GM21360 (cell line): ENCODE measurements around the gene TXNRD1.
"Not testable (repeated sequence)": the region's sequence is repeated elsewhere in the genome, so short reads cannot be mapped to it uniquely, and the experiment has no call there.

Experiments used
- ATAC-seq: cut with Tn5 transposase; IDR thresholded peaks from one replicate; pipeline ENCODE4 v1.9.1; 2021; ENCODE audit warnings: mild to moderate bottlenecking, moderate library complexity; ENCODE audit not compliant: unreplicated experiment

Gene TXNRD1

GRCh38 chr12:104190641-104191176 is 24.9 kb upstream of the TXNRD1 start:
- ATAC-seq, result no peak

GRCh38 chr12:104197264-104197663 is 18.3 kb upstream of the TXNRD1 start:
- ATAC-seq, result no peak

- ATAC-seq, result no peak
These were observed 15.6 kb upstream of the TXNRD1 start for GRCh38 chr12:104199964-104200363.

- no peak for ATAC-seq
These were observed 14.2 kb upstream of the TXNRD1 start for GRCh38 chr12:104201238-104202001.

- ATAC-seq, result no peak
These were observed 10.7 kb upstream of the TXNRD1 start for GRCh38 chr12:104204690-104205480.

GRCh38 chr12:104207416-104208205 is 8.0 kb upstream of the TXNRD1 start:
- ATAC-seq, result no peak

GRCh38 chr12:104212516-104212915 is 3.1 kb upstream of the TXNRD1 start:
- no peak for ATAC-seq

- no peak for ATAC-seq
These were observed 1.6 kb upstream of the TXNRD1 start for GRCh38 chr12:104213952-104214351.

GRCh38 chr12:104216521-104216924 is 944 bp downstream of the TXNRD1 start:
- ATAC-seq, result no peak

GRCh38 chr12:104218506-104218905 is 2.9 kb downstream of the TXNRD1 start:
- ATAC-seq, result not testable (repeated sequence)

GRCh38 chr12:104218935-104219334 is 3.4 kb downstream of the TXNRD1 start:
- no peak for ATAC-seq

- ATAC-seq, result no peak
These were observed 3.8 kb downstream of the TXNRD1 start for GRCh38 chr12:104219361-104219892.

GRCh38 chr12:104219908-104220404 is 4.4 kb downstream of the TXNRD1 start:
- ATAC-seq, result no peak

GRCh38 chr12:104220931-104221330 is 5.4 kb downstream of the TXNRD1 start:
- no peak for ATAC-seq

GRCh38 chr12:104222976-104223375 is 7.4 kb downstream of the TXNRD1 start:
- ATAC-seq, result no peak

- no peak for ATAC-seq
These were observed 8.1 kb downstream of the TXNRD1 start for GRCh38 chr12:104223712-104224111.

GRCh38 chr12:104226672-104227071 is 11.1 kb downstream of the TXNRD1 start:
- ATAC-seq, result no peak

GRCh38 chr12:104230304-104231095 is 14.9 kb downstream of the TXNRD1 start:
- no peak for ATAC-seq

GRCh38 chr12:104232609-104233280 is 17.2 kb downstream of the TXNRD1 start:
- ATAC-seq, result no peak
